GM19328 (cell line): Measurements from ENCODE around the gene APOBEC2.
A peak's percentile ranks its signal among the peaks of the same experiment; 100 is the strongest.

Source experiments
- ATAC-seq: cut with Tn5 transposase; IDR thresholded peaks from one replicate; pipeline ENCODE4 v1.9.1; 2021; ENCODE audit warnings: mild to moderate bottlenecking, moderate library complexity; ENCODE audit not compliant: unreplicated experiment

The APOBEC2 gene

GRCh38 chr6:41058783-41059181 is 5.8 kb downstream of the APOBEC2 start:
- no peak for ATAC-seq

GRCh38 chr6:41059556-41059955 is 6.6 kb downstream of the APOBEC2 start:
- no peak for ATAC-seq

- no peak for ATAC-seq
These were observed 8.3 kb downstream of the APOBEC2 start for GRCh38 chr6:41061196-41061726.

- ATAC-seq = no peak
These were observed 9.1 kb downstream of the APOBEC2 start for GRCh38 chr6:41062056-41062455.

GRCh38 chr6:41063884-41064285 is 10.9 kb downstream of the APOBEC2 start:
- ATAC-seq = no peak

GRCh38 chr6:41064841-41065240 is 11.8 kb downstream of the APOBEC2 start:
- no peak for ATAC-seq

- no peak for ATAC-seq
These were observed 12.6 kb downstream of the APOBEC2 start for GRCh38 chr6:41065550-41066026.

- no peak for ATAC-seq
These were observed 13.9 kb downstream of the APOBEC2 start for GRCh38 chr6:41066867-41067304.

- peak; percentile 12 for ATAC-seq
These were observed 18.5 kb downstream of the APOBEC2 start for GRCh38 chr6:41071501-41071922.

GRCh38 chr6:41071923-41072835 is 19.2 kb downstream of the APOBEC2 start, which contains the start of gene OARD1:
Gene OARD1, minus strand, starts transcription at chr6:41072356. Its CDS starts 722 bp downstream, at chr6:41071634.
- ATAC-seq = peak; percentile 59

GRCh38 chr6:41072836-41073202 is 19.8 kb downstream of the APOBEC2 start, which contains the start of gene NFYA:
Gene NFYA, plus strand, starts transcription at chr6:41072974. Its CDS starts 6,116 bp downstream, at chr6:41079090.
- ATAC-seq = peak; percentile 59

- peak; percentile 31 for ATAC-seq
These were observed 20.4 kb downstream of the APOBEC2 start for GRCh38 chr6:41073203-41073967.

GRCh38 chr6:41073968-41074691 is 21.1 kb downstream of the APOBEC2 start:
- ATAC-seq = no peak

GRCh38 chr6:41074692-41075436 is 21.9 kb downstream of the APOBEC2 start:
- ATAC-seq = no peak

- no peak for ATAC-seq
These were observed 22.9 kb downstream of the APOBEC2 start for GRCh38 chr6:41075651-41076626.

- no peak for ATAC-seq
These were observed 24.5 kb downstream of the APOBEC2 start for GRCh38 chr6:41077536-41077935.

GRCh38 chr6:41078101-41078500 is 25.1 kb downstream of the APOBEC2 start:
- ATAC-seq = no peak

GRCh38 chr6:41079080-41079479 is 26.1 kb downstream of the APOBEC2 start:
- no peak for ATAC-seq

- no peak for ATAC-seq
These were observed 27.6 kb downstream of the APOBEC2 start for GRCh38 chr6:41080621-41081020.
